Erythroblast (primary cell): ENCODE measurements around the gene SECISBP2.
"Not testable (repeated sequence)": the region's sequence is repeated elsewhere in the genome, so short reads cannot be mapped to it uniquely, and the experiment has no call there.

ENCODE experiments used
- DNase-seq, 2 experiments: peaks; one replicate each; lab custom pipeline; 2025; lab: John Stamatoyannopoulos, UW
- GATA1 ChIP-seq: IDR thresholded peaks from 2 replicates; pipeline ENCODE4 v1.6.1; 2011; ENCODE audit warnings: low read depth, mild to moderate bottlenecking, control low read depth, low read length, moderate library complexity
- POLR2A ChIP-seq: IDR thresholded peaks from 2 replicates; pipeline ENCODE4 v1.6.1; 2011; ENCODE audit warnings: mild to moderate bottlenecking, low read length

Gene SECISBP2

GRCh38 chr9:89318123-89319014 lies at the start of gene SECISBP2:
Gene SECISBP2 (plus strand): TSS chr9:89318500. CDS start chr9:89318577, 77 bp downstream.
- TF ChIP-seq GATA1: no peak
- TF ChIP-seq POLR2A: peak; percentile 98

GRCh38 chr9:89273528-89274279 lies 44.6 kb upstream of the SECISBP2 start:
- no peak for DNase-seq
- TF ChIP-seq POLR2A (no peak), GATA1 (no peak)

More at GRCh38 chr9:89318123-89319014, at the start of gene SECISBP2:
- DNase-seq: peak; percentile 97 to 98

GRCh38 chr9:89274838-89275237 lies 43.5 kb upstream of the SECISBP2 start:
- DNase-seq: no peak
- no peak for TF ChIP-seq POLR2A
- TF ChIP-seq GATA1: no peak

- not testable (repeated sequence) for DNase-seq
These were observed 42.3 kb upstream of the SECISBP2 start for GRCh38 chr9:89276040-89276439.

GRCh38 chr9:89277043-89277442 lies 41.3 kb upstream of the SECISBP2 start:
- TF ChIP-seq GATA1 (no peak), POLR2A (no peak)
- DNase-seq: no peak

GRCh38 chr9:89277454-89277853 lies 40.8 kb upstream of the SECISBP2 start:
- TF ChIP-seq GATA1 (no peak), POLR2A (no peak)
- DNase-seq: peak in 1 of 2 experiments; percentile 45

GRCh38 chr9:89278551-89278950 lies 39.7 kb upstream of the SECISBP2 start:
- DNase-seq: no peak
- no peak for TF ChIP-seq POLR2A
- TF ChIP-seq GATA1: no peak

- peak; percentile 45 to 60 for DNase-seq
- no peak for TF ChIP-seq GATA1
- no peak for TF ChIP-seq POLR2A
These were observed 39.1 kb upstream of the SECISBP2 start for GRCh38 chr9:89278997-89279739.

GRCh38 chr9:89281106-89281505 lies 37.2 kb upstream of the SECISBP2 start:
- no peak for DNase-seq
- TF ChIP-seq POLR2A: no peak
- no peak for TF ChIP-seq GATA1

GRCh38 chr9:89282248-89282968 lies 35.9 kb upstream of the SECISBP2 start:
- not testable (repeated sequence) for DNase-seq

- no peak for DNase-seq
- TF ChIP-seq POLR2A: no peak
- no peak for TF ChIP-seq GATA1
These were observed 34.2 kb upstream of the SECISBP2 start for GRCh38 chr9:89284076-89284475.

GRCh38 chr9:89291741-89292140 lies 26.6 kb upstream of the SECISBP2 start:
- DNase-seq: no peak
- no peak for TF ChIP-seq POLR2A
- no peak for TF ChIP-seq GATA1

- TF ChIP-seq GATA1 (no peak), POLR2A (no peak)
- no peak for DNase-seq
These were observed 25.3 kb upstream of the SECISBP2 start for GRCh38 chr9:89293014-89293413.

GRCh38 chr9:89295400-89295799 lies 22.9 kb upstream of the SECISBP2 start:
- no peak for TF ChIP-seq POLR2A
- no peak for TF ChIP-seq GATA1
- peak in 1 of 2 experiments; percentile 5 for DNase-seq

- DNase-seq: not testable (repeated sequence)
These were observed 16.3 kb upstream of the SECISBP2 start for GRCh38 chr9:89301996-89302395.
